Measurements from ENCODE around the gene TOR3A. TPM values are rescaled to one million over a fixed set of nuclear protein-coding genes. Genes with fewer than 3 reads are reported as not detected.

Gene TOR3A
- polyA plus RNA-seq, 1 of the 3 experiments (the other 2 are of a cell fraction), result 29.9 TPM

DNA sequence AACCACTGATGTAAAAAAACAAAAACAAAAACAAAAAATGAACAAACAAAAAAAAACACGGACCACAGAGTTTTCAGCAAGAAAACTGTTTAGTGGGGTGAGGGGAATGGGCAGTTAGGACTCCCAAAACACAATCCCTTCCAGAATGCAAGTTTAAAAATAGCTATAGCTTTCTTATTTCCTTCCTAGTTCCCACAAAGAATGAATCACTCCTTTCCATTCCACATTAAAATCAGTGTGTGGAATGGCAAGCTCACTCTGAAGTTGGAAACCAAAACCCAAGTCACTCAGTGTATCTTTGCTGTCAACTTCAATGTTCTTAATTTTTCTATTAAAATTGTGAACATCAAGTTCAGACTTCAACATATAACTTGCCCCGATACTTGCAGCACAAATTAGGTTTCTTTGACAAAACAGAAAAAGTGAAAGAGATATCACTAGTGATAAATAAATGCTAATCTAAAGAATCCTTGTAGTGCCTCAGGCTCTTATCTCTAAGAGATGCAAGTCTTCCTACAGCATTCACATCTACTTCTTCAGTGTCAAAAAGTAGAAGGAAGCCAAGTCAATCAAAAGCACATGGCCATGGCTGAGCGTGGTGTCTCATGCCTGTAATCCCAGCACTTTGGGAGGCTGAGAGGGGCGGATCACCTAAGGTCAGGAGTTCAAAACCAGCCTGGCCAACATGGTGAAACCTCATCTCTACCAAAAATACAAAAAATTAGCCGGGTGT, 45.5 kb downstream of the TOR3A start (continued):
- TF ChIP-seq NRF1 (IDR thresholded peaks at IDR 0.05; ENCODE audit: low read depth, low read length) (no peak), NFIC (IDR thresholded peaks at IDR 0.05; ENCODE audit: borderline replicate concordance) (peak; percentile 8; the same call in 1 of the 2 replicates), RFX5 (IDR thresholded peaks at IDR 0.05; ENCODE audit: low read length) (no peak), SMC3 (IDR thresholded peaks at IDR 0.05; ENCODE audit: low read depth, low read length) (no peak), EP300 (IDR thresholded peaks at IDR 0.05; ENCODE audit: borderline replicate concordance in 1 of 2, low read depth in 1 of 2, low read length in 1 of 2) (peak in 1 of 2 experiments; percentile 48; a peak in 2 of 4 replicates), CHD2 (IDR thresholded peaks at IDR 0.05; ENCODE audit: low read length, partially characterized antibody) (no peak), FOXJ3 (CRISPR knock-in tag; IDR thresholded peaks at IDR 0.05) (no peak), TEAD4 (IDR thresholded peaks at IDR 0.05; ENCODE audit: borderline replicate concordance, insufficient read depth) (no peak), FOSL2 (IDR thresholded peaks at IDR 0.05; ENCODE audit: borderline replicate concordance, low read depth) (peak; percentile 63; the same call in 1 of the 2 replicates), RAD21 (IDR thresholded peaks at IDR 0.05; ENCODE audit: low read length) (no peak), GATA2 (CRISPR knock-in tag; IDR thresholded peaks at IDR 0.05) (no peak), POLR2AphosphoS5 (IDR thresholded peaks at IDR 0.05; ENCODE audit: low read depth, low read length) (no peak), SIN3A (IDR thresholded peaks at IDR 0.05; ENCODE audit: borderline replicate concordance, low read depth, low read length) (no peak), FOXM1 (IDR thresholded peaks at IDR 0.05; ENCODE audit: low read depth) (no peak), RCOR1 (IDR thresholded peaks at IDR 0.05; ENCODE audit: low read length) (no peak), RXRA (IDR thresholded peaks at IDR 0.05; ENCODE audit: borderline replicate concordance, low read depth) (no peak), YY1 (IDR thresholded peaks at IDR 0.05; ENCODE audit: low read depth) (no peak)
- TF ChIP-seq, protein P1, sequence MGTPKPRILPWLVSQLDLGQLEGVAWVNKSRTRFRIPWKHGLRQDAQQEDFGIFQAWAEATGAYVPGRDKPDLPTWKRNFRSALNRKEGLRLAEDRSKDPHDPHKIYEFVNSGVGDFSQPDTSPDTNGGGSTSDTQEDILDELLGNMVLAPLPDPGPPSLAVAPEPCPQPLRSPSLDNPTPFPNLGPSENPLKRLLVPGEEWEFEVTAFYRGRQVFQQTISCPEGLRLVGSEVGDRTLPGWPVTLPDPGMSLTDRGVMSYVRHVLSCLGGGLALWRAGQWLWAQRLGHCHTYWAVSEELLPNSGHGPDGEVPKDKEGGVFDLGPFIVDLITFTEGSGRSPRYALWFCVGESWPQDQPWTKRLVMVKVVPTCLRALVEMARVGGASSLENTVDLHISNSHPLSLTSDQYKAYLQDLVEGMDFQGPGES (IDR thresholded peaks at IDR 0.05; ENCODE audit: low read depth, low read length), result no peak
- TF ChIP-seq, protein P2, sequence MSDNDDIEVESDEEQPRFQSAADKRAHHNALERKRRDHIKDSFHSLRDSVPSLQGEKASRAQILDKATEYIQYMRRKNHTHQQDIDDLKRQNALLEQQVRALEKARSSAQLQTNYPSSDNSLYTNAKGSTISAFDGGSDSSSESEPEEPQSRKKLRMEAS (IDR thresholded peaks at IDR 0.05; ENCODE audit: low read depth), result 0 out of 2 replicates have a peak, but pooled peaks have one; percentile 9
- TF ChIP-seq, protein P3, sequence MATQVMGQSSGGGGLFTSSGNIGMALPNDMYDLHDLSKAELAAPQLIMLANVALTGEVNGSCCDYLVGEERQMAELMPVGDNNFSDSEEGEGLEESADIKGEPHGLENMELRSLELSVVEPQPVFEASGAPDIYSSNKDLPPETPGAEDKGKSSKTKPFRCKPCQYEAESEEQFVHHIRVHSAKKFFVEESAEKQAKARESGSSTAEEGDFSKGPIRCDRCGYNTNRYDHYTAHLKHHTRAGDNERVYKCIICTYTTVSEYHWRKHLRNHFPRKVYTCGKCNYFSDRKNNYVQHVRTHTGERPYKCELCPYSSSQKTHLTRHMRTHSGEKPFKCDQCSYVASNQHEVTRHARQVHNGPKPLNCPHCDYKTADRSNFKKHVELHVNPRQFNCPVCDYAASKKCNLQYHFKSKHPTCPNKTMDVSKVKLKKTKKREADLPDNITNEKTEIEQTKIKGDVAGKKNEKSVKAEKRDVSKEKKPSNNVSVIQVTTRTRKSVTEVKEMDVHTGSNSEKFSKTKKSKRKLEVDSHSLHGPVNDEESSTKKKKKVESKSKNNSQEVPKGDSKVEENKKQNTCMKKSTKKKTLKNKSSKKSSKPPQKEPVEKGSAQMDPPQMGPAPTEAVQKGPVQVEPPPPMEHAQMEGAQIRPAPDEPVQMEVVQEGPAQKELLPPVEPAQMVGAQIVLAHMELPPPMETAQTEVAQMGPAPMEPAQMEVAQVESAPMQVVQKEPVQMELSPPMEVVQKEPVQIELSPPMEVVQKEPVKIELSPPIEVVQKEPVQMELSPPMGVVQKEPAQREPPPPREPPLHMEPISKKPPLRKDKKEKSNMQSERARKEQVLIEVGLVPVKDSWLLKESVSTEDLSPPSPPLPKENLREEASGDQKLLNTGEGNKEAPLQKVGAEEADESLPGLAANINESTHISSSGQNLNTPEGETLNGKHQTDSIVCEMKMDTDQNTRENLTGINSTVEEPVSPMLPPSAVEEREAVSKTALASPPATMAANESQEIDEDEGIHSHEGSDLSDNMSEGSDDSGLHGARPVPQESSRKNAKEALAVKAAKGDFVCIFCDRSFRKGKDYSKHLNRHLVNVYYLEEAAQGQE (IDR thresholded peaks at IDR 0.05; ENCODE audit: low read depth, low read length), result no peak
- TF ChIP-seq, protein P4, sequence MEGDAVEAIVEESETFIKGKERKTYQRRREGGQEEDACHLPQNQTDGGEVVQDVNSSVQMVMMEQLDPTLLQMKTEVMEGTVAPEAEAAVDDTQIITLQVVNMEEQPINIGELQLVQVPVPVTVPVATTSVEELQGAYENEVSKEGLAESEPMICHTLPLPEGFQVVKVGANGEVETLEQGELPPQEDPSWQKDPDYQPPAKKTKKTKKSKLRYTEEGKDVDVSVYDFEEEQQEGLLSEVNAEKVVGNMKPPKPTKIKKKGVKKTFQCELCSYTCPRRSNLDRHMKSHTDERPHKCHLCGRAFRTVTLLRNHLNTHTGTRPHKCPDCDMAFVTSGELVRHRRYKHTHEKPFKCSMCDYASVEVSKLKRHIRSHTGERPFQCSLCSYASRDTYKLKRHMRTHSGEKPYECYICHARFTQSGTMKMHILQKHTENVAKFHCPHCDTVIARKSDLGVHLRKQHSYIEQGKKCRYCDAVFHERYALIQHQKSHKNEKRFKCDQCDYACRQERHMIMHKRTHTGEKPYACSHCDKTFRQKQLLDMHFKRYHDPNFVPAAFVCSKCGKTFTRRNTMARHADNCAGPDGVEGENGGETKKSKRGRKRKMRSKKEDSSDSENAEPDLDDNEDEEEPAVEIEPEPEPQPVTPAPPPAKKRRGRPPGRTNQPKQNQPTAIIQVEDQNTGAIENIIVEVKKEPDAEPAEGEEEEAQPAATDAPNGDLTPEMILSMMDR (IDR thresholded peaks at IDR 0.05), result no peak
- TF ChIP-seq, protein P5, sequence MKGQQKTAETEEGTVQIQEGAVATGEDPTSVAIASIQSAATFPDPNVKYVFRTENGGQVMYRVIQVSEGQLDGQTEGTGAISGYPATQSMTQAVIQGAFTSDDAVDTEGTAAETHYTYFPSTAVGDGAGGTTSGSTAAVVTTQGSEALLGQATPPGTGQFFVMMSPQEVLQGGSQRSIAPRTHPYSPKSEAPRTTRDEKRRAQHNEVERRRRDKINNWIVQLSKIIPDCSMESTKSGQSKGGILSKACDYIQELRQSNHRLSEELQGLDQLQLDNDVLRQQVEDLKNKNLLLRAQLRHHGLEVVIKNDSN (IDR thresholded peaks at IDR 0.05; ENCODE audit: borderline replicate concordance, low read depth), result no peak
